HUES6 (cell line): ENCODE data around the gene C1S.
"Not testable (repeated sequence)": the region's sequence is repeated elsewhere in the genome, so short reads cannot be mapped to it uniquely, and the experiment has no call there.

ENCODE experiments used
- H3K27ac ChIP-seq: 2 replicates; pipeline ENCODE4 v1.7.0; 2013; ENCODE audit warnings: low read depth, mild to moderate bottlenecking, low read length, inconsistent platforms
- H3K27me3 ChIP-seq: 2 replicates; pipeline ENCODE4 v1.6.1; 2013; ENCODE audit warnings: low read length; ENCODE audit not compliant: control insufficient read depth, insufficient read depth
- H3K36me3 ChIP-seq: 2 replicates; pipeline ENCODE4 v1.6.1; 2013; ENCODE audit warnings: low read length; ENCODE audit not compliant: control insufficient read depth, insufficient read depth
- H3K4me1 ChIP-seq: 2 replicates; pipeline ENCODE4 v1.6.1; 2013; ENCODE audit warnings: low read length; ENCODE audit not compliant: control insufficient read depth, insufficient read depth
- H3K4me3 ChIP-seq: 2 replicates; pipeline ENCODE4 v1.5.1; 2013; ENCODE audit warnings: low read depth, low read length
- H3K9ac ChIP-seq: one replicate; pipeline ENCODE4 v1.6.1; 2013; ENCODE audit warnings: mild to moderate bottlenecking, low read length
- H3K9me3 ChIP-seq: 2 replicates; pipeline ENCODE4 v1.6.1; 2013; ENCODE audit warnings: low read depth, low read length; ENCODE audit not compliant: control insufficient read depth, insufficient read depth

The C1S gene

GRCh38 chr12:7023114-7023513, 37.4 kb upstream of the C1S start:
- Histone ChIP-seq H3K4me1 (peaks cover 6% of the 10 kb centered on the region), H3K4me3 (no peak overlapping the region), H3K27me3 (no peaks in the 10 kb centered on the region), H3K27ac (no peak overlapping the region), H3K36me3 (no peaks in the 10 kb centered on the region), H3K9ac (no peak overlapping the region), H3K9me3 (no peaks in the 10 kb centered on the region)

- Histone ChIP-seq H3K9ac (no peak overlapping the region), H3K27ac (no peak overlapping the region), H3K9me3 (no peaks in the 10 kb centered on the region), H3K36me3 (no peaks in the 10 kb centered on the region), H3K4me1 (no peaks in the 10 kb centered on the region), H3K27me3 (no peaks in the 10 kb centered on the region), H3K4me3 (no peak overlapping the region)
Observed at GRCh38 chr12:7026854-7027253, 33.7 kb upstream of the C1S start.

- Histone ChIP-seq H3K9ac (no peak overlapping the region), H3K36me3 (no peaks in the 10 kb centered on the region), H3K27ac (no peak overlapping the region), H3K27me3 (no peaks in the 10 kb centered on the region), H3K9me3 (no peaks in the 10 kb centered on the region), H3K4me1 (peaks cover 4% of the 10 kb centered on the region; the same call in 1 of the 2 replicates), H3K4me3 (no peak overlapping the region)
Observed at GRCh38 chr12:7031306-7031705, 29.2 kb upstream of the C1S start.

- Histone ChIP-seq H3K27ac (no peak overlapping the region), H3K9ac (no peak overlapping the region), H3K4me1 (peaks cover 11% of the 10 kb centered on the region), H3K36me3 (no peaks in the 10 kb centered on the region), H3K9me3 (no peaks in the 10 kb centered on the region), H3K4me3 (no peak overlapping the region), H3K27me3 (no peaks in the 10 kb centered on the region)
Observed at GRCh38 chr12:7032990-7033389, 27.5 kb upstream of the C1S start.

GRCh38 chr12:7034464-7034863, 26.1 kb upstream of the C1S start:
- H3K4me1 ChIP-seq: peaks cover 11% of the 10 kb centered on the region
- H3K27me3 ChIP-seq: no peaks in the 10 kb centered on the region
- no peak overlapping the region for H3K27ac ChIP-seq
- no peaks in the 10 kb centered on the region for H3K36me3 ChIP-seq
- no peak overlapping the region for H3K4me3 ChIP-seq
- H3K9ac ChIP-seq: no peak overlapping the region
- peaks cover 3% of the 10 kb centered on the region for H3K9me3 ChIP-seq

GRCh38 chr12:7035463-7035862, 25.1 kb upstream of the C1S start:
- Histone ChIP-seq H3K9me3 (peaks cover 3% of the 10 kb centered on the region), H3K36me3 (no peaks in the 10 kb centered on the region), H3K27ac (no peak overlapping the region), H3K4me3 (no peak overlapping the region), H3K4me1 (peaks cover 11% of the 10 kb centered on the region), H3K9ac (no peak overlapping the region), H3K27me3 (no peaks in the 10 kb centered on the region)

- not testable (repeated sequence) for H3K27me3 ChIP-seq, H3K9me3 ChIP-seq, H3K27ac ChIP-seq, H3K9ac ChIP-seq, H3K36me3 ChIP-seq, H3K4me3 ChIP-seq
- H3K4me1 ChIP-seq: peaks cover 11% of the 10 kb centered on the region
Observed at GRCh38 chr12:7037411-7037810, 23.1 kb upstream of the C1S start.

GRCh38 chr12:7038591-7038990, 21.9 kb upstream of the C1S start:
- Histone ChIP-seq H3K9me3 (peaks cover 3% of the 10 kb centered on the region), H3K36me3 (no peaks in the 10 kb centered on the region), H3K27me3 (no peaks in the 10 kb centered on the region), H3K4me1 (peaks cover 11% of the 10 kb centered on the region), H3K9ac (no peak overlapping the region), H3K4me3 (no peak overlapping the region), H3K27ac (no peak overlapping the region)

GRCh38 chr12:7039403-7039802, 21.1 kb upstream of the C1S start:
- Histone ChIP-seq H3K9ac (no peak overlapping the region), H3K27ac (no peak overlapping the region), H3K4me3 (no peak overlapping the region), H3K4me1 (peaks cover 11% of the 10 kb centered on the region), H3K9me3 (peaks cover 3% of the 10 kb centered on the region), H3K36me3 (no peaks in the 10 kb centered on the region), H3K27me3 (no peaks in the 10 kb centered on the region)

- Histone ChIP-seq H3K27ac (no peak overlapping the region), H3K27me3 (no peaks in the 10 kb centered on the region), H3K4me3 (no peak overlapping the region), H3K36me3 (no peaks in the 10 kb centered on the region), H3K9ac (no peak overlapping the region), H3K4me1 (no peaks in the 10 kb centered on the region), H3K9me3 (peaks cover 3% of the 10 kb centered on the region)
Observed at GRCh38 chr12:7042842-7043241, 17.7 kb upstream of the C1S start.

- Histone ChIP-seq H3K4me3 (no peak overlapping the region), H3K9me3 (no peaks in the 10 kb centered on the region), H3K27ac (no peak overlapping the region), H3K4me1 (no peaks in the 10 kb centered on the region), H3K36me3 (no peaks in the 10 kb centered on the region), H3K9ac (no peak overlapping the region), H3K27me3 (no peaks in the 10 kb centered on the region)
Observed at GRCh38 chr12:7045913-7046312, 14.6 kb upstream of the C1S start.
